IgD-negative memory B cell (primary cell): Measurements from ENCODE around the gene CTU1. TPM values are rescaled to one million over a fixed set of nuclear protein-coding genes. Genes with fewer than 3 reads are reported as not detected.

Experiments used
- H3K27ac Mint-ChIP-seq, 3 donors: one replicate each; pipeline ENCODE4 v1.8.0; 2020 to 2022; ENCODE audit warnings: mild to moderate bottlenecking in 3 of 3, mixed read lengths in 3 of 3, moderate library complexity in 1 of 3
- H3K27me3 Mint-ChIP-seq: one replicate; pipeline ENCODE4 v1.8.0; 2021; ENCODE audit warnings: mixed read lengths
- H3K36me3 Mint-ChIP-seq: one replicate; pipeline ENCODE4 v1.8.0; 2020; ENCODE audit warnings: mild to moderate bottlenecking, mixed read lengths
- H3K4me1 Mint-ChIP-seq, 3 donors: one replicate each; pipeline ENCODE4 v1.8.0; 2020 to 2022; ENCODE audit warnings: mixed read lengths in 3 of 3, mild to moderate bottlenecking in 1 of 3
- H3K4me3 Mint-ChIP-seq, 4 donors: one replicate each; pipeline ENCODE4 v1.8.0; 2020 to 2022; ENCODE audit warnings: mild to moderate bottlenecking in 4 of 4, mixed read lengths in 4 of 4, moderate library complexity in 3 of 4
- H3K9me3 Mint-ChIP-seq, 3 donors: one replicate each; pipeline ENCODE4 v1.8.0; 2020 to 2021; ENCODE audit warnings: mixed read lengths in 3 of 3, mild to moderate bottlenecking in 1 of 3
- polyA plus RNA-seq: library from polyadenylated mRNA; unstranded; fragments of 300-500 nt; fragmentation: Illumina TruSeq; gene quantifications from one replicate; pipeline ENCODE4 v1.2.3, GENCODE V29; 2021

CTU1 gene
- polyA plus RNA-seq, 1 donor from 2014 or later = 2.8 TPM

GRCh38 chr19:51070334-51071094 lies 37.7 kb downstream of the CTU1 start:
- H3K27ac Mint-ChIP-seq = no peak overlapping the region
- H3K9me3 Mint-ChIP-seq = peaks cover 8 to 21% (median 10%) of the 10 kb centered on the region in 3 donors
- peaks cover 20% of the 10 kb centered on the region for H3K27me3 Mint-ChIP-seq
- H3K4me1 Mint-ChIP-seq = no peaks in the 10 kb centered on the region
- peaks cover 1% of the 10 kb centered on the region for H3K36me3 Mint-ChIP-seq
- H3K4me3 Mint-ChIP-seq = no peak overlapping the region

- H3K4me1 Mint-ChIP-seq = peaks cover 0 to 3% (median 2%) of the 10 kb centered on the region in 3 donors
- peaks cover 0 to 6% (median 5%) of the 10 kb centered on the region in 3 donors for H3K9me3 Mint-ChIP-seq
- H3K36me3 Mint-ChIP-seq = peaks cover 1% of the 10 kb centered on the region
- H3K4me3 Mint-ChIP-seq = peak overlapping the region in 2 of 4 donors; percentile 1 to 35
- H3K27me3 Mint-ChIP-seq = peaks cover 37% of the 10 kb centered on the region
- peak overlapping the region in 1 of 3 donors; percentile 41 for H3K27ac Mint-ChIP-seq
Measured at GRCh38 chr19:51066393-51067186, 41.6 kb downstream of the CTU1 start.

- Mint-ChIP-seq H3K36me3 (peaks cover 1% of the 10 kb centered on the region), H3K27me3 (peaks cover 35% of the 10 kb centered on the region), H3K9me3 (peaks cover 0 to 7% (median 6%) of the 10 kb centered on the region in 3 donors), H3K27ac (no peak overlapping the region), H3K4me1 (peaks cover 0 to 3% (median 2%) of the 10 kb centered on the region in 3 donors), H3K4me3 (no peak overlapping the region)
Measured at GRCh38 chr19:51065221-51065960, 42.8 kb downstream of the CTU1 start.

DNA sequence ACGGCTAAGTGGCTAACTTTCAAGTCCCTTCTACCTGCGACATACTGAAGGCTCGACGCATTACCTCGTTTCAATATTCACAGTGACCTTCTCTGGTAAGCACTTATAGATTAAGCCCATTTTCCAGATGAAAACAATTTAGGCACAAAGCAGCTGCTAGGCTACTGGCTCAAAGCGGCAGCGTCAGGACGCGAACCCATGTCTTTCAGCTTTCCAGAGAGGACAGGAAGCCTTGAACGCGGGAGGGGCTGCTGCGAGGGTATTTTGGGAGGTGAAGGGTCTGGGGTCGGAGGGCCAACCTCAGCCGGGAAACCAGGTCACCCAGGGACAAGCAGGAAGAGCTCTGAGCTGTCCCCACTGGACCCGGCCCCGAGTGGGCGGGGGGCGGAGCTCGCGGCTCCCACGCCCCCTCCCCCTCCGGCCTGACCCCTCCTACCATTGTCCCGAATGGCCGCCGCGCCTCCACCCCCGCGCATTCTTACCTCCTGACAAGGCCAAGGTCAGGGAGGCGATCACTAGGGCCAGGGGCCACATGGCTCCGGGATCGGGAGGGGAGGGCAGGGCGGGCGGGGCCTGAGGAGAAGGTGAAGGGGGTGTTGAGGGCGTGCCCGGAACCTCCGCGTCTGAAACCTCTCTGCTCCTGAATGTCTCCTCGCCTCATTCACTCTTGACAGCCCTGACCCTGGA lies 43.5 kb downstream of the CTU1 start, which contains the start of gene KLK13:
KLK13 (minus strand) TSS at position 559 of the 687 bp plus-strand sequence; CDS start at position 534, 25 bp downstream.
- H3K36me3 Mint-ChIP-seq = peaks cover 1% of the 10 kb centered on the region
- no peak within 1 kb of the TSS for H3K27ac Mint-ChIP-seq
- H3K9me3 Mint-ChIP-seq = peaks cover 0 to 7% (median 6%) of the 10 kb centered on the region in 3 donors
- H3K4me1 Mint-ChIP-seq = peaks cover 0 to 3% (median 2%) of the 10 kb centered on the region in 3 donors
- peak within 1 kb of the TSS in 1 of 4 donors; percentile 43 for H3K4me3 Mint-ChIP-seq
- H3K27me3 Mint-ChIP-seq = peaks cover 35% of the 10 kb centered on the region

DNA sequence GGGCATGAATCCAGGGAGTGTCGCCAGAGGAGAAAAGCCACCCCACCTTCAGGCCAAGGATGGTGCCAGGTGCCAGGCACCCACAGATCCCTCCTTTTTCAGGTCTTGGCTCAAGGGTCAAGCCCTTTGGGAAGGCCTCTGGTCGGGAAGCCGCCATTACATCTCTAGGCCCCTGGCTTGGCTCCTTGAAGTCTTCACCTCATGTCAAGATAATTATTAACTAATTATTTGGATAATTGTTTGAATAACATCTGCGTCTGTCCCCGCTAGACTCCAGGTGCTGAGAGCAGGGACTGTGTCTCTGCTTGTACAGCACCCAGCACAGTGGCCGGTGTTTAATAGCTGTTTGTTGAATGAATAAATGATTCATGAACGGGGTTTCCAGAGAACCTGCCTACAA lies 44.5 kb downstream of the CTU1 start:
- peaks cover 35% of the 10 kb centered on the region for H3K27me3 Mint-ChIP-seq
- peaks cover 1% of the 10 kb centered on the region for H3K36me3 Mint-ChIP-seq
- H3K4me1 Mint-ChIP-seq = peaks cover 0 to 3% (median 2%) of the 10 kb centered on the region in 3 donors
- peaks cover 0 to 8% (median 6%) of the 10 kb centered on the region in 3 donors for H3K9me3 Mint-ChIP-seq
- H3K4me3 Mint-ChIP-seq = peak overlapping the region in 1 of 4 donors; percentile 43
- no peak overlapping the region for H3K27ac Mint-ChIP-seq

GRCh38 chr19:51060973-51061372 lies 47.2 kb downstream of the CTU1 start:
- Mint-ChIP-seq H3K27me3 (peaks cover 25% of the 10 kb centered on the region), H3K27ac (no peak overlapping the region), H3K4me3 (no peak overlapping the region), H3K4me1 (peaks cover 0 to 3% (median 2%) of the 10 kb centered on the region in 3 donors), H3K36me3 (peaks cover 4% of the 10 kb centered on the region), H3K9me3 (peaks cover 0 to 4% (median 0%) of the 10 kb centered on the region in 3 donors)

- Mint-ChIP-seq H3K36me3 (peaks cover 3% of the 10 kb centered on the region), H3K27me3 (peaks cover 24% of the 10 kb centered on the region), H3K4me1 (peaks cover 0 to 3% (median 1%) of the 10 kb centered on the region in 3 donors), H3K4me3 (no peak overlapping the region), H3K9me3 (peaks cover 0 to 4% (median 1%) of the 10 kb centered on the region in 3 donors), H3K27ac (no peak overlapping the region)
Measured at GRCh38 chr19:51060336-51060735, 47.9 kb downstream of the CTU1 start.

GRCh38 chr19:51059715-51060114 lies 48.5 kb downstream of the CTU1 start:
- H3K36me3 Mint-ChIP-seq = peaks cover 3% of the 10 kb centered on the region
- peaks cover 0 to 3% (median 0%) of the 10 kb centered on the region in 3 donors for H3K4me1 Mint-ChIP-seq
- H3K9me3 Mint-ChIP-seq = peaks cover 0 to 4% (median 1%) of the 10 kb centered on the region in 3 donors
- H3K27ac Mint-ChIP-seq = no peak overlapping the region
- H3K27me3 Mint-ChIP-seq = peaks cover 22% of the 10 kb centered on the region
- no peak overlapping the region for H3K4me3 Mint-ChIP-seq

DNA sequence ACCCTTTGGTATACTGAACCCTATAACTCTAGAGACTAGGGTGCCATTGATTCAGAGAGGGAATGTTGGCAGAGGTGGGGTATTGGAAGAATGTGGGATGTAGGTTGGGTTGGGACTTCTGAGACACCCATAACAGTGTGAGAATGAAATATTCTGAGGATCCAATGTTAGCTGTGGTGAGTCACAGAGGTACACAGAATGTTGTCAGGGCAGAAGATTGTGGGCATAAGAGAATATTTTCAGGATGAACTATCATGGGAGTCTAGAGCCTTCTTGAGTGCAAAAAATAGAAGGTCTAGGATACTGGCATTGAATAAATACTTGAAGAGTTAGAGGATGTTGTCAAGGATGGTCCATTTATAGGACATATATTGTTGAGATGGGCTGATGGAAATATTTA lies 52.3 kb downstream of the CTU1 start:
- peaks cover 14% of the 10 kb centered on the region for H3K27me3 Mint-ChIP-seq
- H3K36me3 Mint-ChIP-seq = peaks cover 3% of the 10 kb centered on the region
- no peak overlapping the region for H3K4me3 Mint-ChIP-seq
- peaks cover 0 to 4% (median 2%) of the 10 kb centered on the region in 3 donors for H3K9me3 Mint-ChIP-seq
- no peaks in the 10 kb centered on the region for H3K4me1 Mint-ChIP-seq
- H3K27ac Mint-ChIP-seq = no peak overlapping the region

Other genes with a start within 250 kb of the CTU1 start
- gene KLK2, start 235.0 kb downstream of the CTU1 start, polyA plus RNA-seq = not detected
- gene KLK4, start 197.0 kb downstream of the CTU1 start, polyA plus RNA-seq = not detected
- gene KLK5, start 155.4 kb downstream of the CTU1 start, polyA plus RNA-seq = not detected
- gene KLK6, start 138.8 kb downstream of the CTU1 start, polyA plus RNA-seq = not detected
- not detected for gene KLK7, start 124.5 kb downstream of the CTU1 start, polyA plus RNA-seq
- not detected for gene KLK8, start 106.8 kb downstream of the CTU1 start, polyA plus RNA-seq
- not detected for gene KLK10, start 88.7 kb downstream of the CTU1 start, polyA plus RNA-seq
- not detected for gene KLK11, start 81.8 kb downstream of the CTU1 start, polyA plus RNA-seq
- gene KLK12, start 73.4 kb downstream of the CTU1 start, polyA plus RNA-seq = not detected
- not detected for gene KLK13, start 43.3 kb downstream of the CTU1 start, polyA plus RNA-seq
- not detected for gene KLK14, start 25.5 kb downstream of the CTU1 start, polyA plus RNA-seq
- gene SIGLEC9, start 16.5 kb upstream of the CTU1 start, polyA plus RNA-seq = 0.21 TPM
- not detected for gene SIGLEC7, start 33.9 kb upstream of the CTU1 start, polyA plus RNA-seq
- gene CD33, start 116.7 kb upstream of the CTU1 start, polyA plus RNA-seq = 0.55 TPM
- not detected for gene SIGLECL1, start 142.7 kb upstream of the CTU1 start, polyA plus RNA-seq
- not detected for gene IGLON5, start 203.2 kb upstream of the CTU1 start, polyA plus RNA-seq
- gene VSIG10L, start 233.7 kb upstream of the CTU1 start, polyA plus RNA-seq = 1.5 TPM